Activated T-helper 9 cell treated with anti-CD3 and anti-CD28 coated beads, Interleukin-2, amount 50 U/mL, for 16 hours (primary cell): ENCODE measurements around the gene IRF2BP2.

Experiments used
- DNase-seq: peaks from one replicate; pipeline ENCODE4 v3.0.0-alpha.2; 2020; ENCODE audit warnings: low read depth

The IRF2BP2 gene

DNA sequence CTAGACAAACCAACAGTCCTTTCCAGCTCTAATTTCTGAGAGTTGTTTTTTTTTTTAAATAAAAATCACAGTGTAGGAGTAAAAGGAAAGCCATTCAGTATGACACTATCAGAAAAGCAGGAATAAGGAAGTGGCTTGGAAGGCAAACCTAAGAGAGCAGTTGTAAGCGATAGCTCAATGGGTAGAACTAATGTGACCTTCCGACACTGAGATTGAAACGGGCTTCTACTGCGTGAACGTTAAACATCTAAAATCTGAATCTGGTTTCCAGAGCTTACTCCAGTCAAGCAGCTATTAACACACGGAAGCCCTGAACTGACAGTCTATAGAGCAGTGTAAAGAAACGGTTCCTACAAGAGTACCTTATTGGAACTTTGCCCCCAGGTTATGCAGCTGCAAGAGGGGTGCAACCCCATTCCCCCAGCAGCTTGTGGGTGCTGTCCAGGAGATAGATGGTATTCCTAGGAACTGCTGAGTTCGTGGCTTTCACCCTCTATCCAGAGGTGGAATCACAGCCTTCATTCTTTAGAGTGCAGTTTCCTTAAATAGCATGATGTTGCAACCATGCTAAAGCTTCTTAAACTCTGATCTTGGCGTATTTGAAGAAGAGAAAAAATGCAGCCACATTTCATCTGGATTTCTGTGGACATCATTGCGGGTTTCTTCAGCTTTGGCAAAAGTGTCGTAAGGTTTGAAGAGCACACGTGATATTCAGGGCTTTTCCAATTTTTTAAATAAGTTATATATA, 3.3 kb upstream of the IRF2BP2 start:
- no peak for DNase-seq

- peak; percentile 50 for DNase-seq
These were observed 2.6 kb upstream of the IRF2BP2 start for GRCh38 chr1:234612352-234613127.

DNA sequence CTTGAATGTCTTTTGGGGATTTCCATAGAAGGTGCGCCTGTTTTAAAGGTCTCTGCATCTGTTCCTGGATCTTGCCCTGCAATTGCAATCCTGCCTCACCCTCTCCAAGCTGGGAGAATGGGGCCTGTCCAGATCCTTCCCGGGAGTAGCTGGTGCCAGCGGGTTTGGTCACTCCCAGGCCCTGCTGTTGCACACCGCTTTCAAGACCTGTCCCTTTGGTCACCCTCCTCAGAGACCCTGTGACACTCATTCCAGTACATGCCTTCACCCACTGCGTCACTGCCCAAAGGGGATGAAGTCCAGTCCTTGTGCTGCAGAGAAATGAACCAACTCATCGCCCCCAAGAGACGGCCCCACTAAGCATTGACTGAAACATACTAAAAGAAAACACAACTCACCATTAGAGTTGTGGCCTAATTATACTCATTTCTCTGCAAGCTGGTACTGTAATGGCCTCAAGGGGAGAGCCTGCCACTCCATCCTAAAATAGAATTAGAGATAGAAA, 1.9 kb upstream of the IRF2BP2 start:
- DNase-seq = no peak

- DNase-seq = no peak
These were observed 1.4 kb upstream of the IRF2BP2 start for GRCh38 chr1:234611225-234611846.

DNA sequence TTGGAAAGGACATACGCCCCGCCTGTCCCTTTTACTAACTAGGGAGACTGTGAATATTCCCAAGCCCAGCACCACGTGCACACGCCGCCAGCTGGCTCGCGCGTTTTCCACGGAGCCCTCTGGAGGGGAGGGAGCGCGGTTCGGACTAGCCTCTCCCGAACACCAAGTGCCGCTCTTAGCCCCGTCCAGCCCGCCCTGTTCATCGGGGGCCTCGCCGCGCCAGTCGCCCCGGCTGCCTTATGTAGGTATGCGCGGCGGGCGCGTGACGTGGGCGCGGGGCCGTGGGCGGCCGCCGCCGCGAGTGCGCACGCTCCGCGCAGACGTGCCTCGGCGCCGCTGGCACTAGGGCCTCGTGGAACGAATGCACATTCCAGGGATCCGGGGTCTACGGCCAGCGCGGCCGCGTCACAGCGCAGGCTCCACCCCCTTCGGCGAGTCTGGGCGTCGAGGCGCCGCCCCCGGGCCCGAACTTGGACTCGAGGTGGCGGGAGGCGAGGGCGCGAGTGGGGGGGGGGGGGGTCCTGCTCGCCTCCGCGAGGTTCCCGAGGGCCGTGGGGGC, 767 bp upstream of the IRF2BP2 start:
- DNase-seq = peak; percentile 86

DNA sequence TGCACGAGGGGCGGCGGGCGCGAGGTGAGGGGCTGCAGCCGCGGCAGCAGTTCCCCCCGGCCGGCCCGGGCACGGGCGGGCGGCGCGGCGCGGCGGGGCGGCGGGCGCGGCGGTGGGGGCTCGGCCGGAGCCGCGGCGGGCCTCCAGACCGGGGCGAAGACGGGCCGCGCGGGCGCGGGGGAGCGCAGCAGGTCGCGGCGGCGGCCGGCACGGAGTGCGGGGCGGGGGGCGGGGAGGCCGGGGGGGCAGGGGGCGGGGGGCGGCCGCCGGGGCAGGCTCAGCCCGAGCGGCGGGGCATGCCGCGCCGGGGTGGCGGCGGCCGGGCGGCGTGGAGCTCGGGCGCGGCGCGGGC, 311 bp downstream of the IRF2BP2 start:
- no peak for DNase-seq

DNA sequence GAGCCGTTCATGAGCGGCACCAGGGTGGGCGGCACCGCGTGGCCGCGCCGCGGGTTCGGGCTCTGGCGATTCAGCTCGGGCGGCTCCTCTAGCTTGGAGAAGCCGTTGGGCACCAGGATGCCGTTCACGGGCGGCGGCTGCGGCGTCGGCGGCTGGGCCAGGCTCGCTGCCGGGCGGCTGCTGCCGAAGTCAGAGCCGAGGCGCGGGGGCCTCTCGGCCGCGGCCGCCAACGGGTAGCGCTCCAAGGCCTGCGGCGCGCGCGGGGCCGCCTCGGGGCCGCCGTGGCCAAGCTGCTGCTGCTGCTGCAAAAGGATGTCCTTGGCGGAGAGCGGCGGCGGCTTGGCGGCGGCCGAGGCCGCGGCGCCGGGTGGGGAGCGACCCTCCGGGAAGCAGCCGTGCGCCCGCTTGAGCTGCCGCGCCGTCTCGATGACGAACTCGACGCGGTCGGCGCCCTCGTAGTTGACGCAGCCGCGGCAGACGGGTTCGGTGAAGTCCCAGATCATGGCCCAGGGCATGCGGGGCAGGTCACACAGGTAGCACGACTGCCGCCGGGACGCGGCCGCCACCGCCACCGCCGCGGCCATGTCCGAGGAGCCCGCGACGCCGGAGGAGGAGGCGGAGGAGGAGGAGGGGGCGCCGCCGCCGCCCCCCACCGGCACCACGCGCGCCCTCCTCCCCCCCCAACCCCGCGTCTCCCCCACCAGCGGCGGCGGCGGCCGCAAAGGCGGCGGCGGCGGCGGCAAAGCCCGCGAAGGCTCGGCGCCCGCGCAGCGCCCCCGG, 877 bp downstream of the IRF2BP2 start:
- DNase-seq = peak; percentile 67

- DNase-seq = peak; percentile 68
These were observed 1.7 kb downstream of the IRF2BP2 start for GRCh38 chr1:234608025-234608910.

DNA sequence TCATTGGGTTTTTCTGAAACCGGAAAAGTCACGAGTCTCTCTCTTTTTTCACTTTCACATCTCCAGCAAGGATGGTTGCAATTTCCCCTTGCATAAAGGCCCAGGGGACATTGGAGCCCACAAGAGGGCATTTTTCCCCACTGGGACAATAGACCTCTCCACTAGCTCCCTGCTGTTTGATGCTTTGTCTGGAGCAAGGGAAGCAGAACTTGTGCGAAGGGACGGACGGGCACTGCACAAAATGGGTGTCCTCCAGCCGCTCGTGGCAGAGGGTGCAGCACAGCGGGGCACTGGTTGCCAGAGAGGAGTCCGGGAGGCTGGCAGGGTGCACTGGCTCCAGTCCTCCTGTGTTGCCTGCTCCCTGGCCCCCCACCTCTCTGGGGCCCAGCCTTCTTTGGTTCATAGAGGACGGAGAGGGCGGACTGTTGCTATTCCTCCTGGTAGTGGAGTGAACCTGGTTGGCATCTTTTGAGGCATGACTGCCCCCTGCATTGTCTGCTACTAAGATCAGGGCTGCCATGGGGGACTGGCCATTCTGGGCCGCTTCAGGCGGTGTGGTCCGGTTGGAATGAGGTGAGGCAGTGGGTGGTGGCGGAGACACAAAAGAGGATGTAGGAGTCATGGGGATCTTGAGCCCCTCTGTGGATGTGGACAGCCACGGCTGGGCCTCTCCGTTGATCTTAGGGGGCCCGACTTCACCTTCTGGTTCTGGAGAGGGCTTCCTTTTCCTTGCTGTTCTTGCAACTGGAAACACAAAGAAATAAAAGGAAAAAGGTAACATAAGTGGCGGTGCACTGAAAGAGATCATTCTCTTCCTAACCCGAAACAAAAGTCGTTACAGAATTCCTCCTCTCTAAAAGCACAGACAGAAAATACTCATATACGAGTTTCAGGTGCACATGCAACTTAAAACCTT, 2.6 kb downstream of the IRF2BP2 start:
- no peak for DNase-seq

GRCh38 chr1:234606784-234607108, 3.2 kb downstream of the IRF2BP2 start:
- DNase-seq = no peak

- DNase-seq = no peak
These were observed 3.8 kb downstream of the IRF2BP2 start for GRCh38 chr1:234605983-234606783.

GRCh38 chr1:234605399-234605982, 4.5 kb downstream of the IRF2BP2 start:
- DNase-seq = no peak

- DNase-seq = no peak
These were observed 5.2 kb downstream of the IRF2BP2 start for GRCh38 chr1:234604495-234605398.

- DNase-seq = no peak
These were observed 6.5 kb downstream of the IRF2BP2 start for GRCh38 chr1:234603221-234604204.

GRCh38 chr1:234602334-234603220, 7.4 kb downstream of the IRF2BP2 start:
- DNase-seq = no peak
